Thoracic aorta (tissue), 2 donors: ENCODE measurements around the gene PDE7B. TPM values are rescaled to one million over a fixed set of nuclear protein-coding genes. Genes with fewer than 3 reads are reported as not detected.

Source experiments
- ATAC-seq: fragments of 150-250 bp; one replicate; pipeline ENCODE4 v1.8.0; 2017; ENCODE audit warnings: low read depth; ENCODE audit not compliant: insufficient number of reproducible peaks, low FRiP score
- DNase-seq: peaks from one replicate; pipeline ENCODE4 v3.0.0-alpha.2; 2020; ENCODE audit warnings: low spot score
- H3K27ac ChIP-seq, 2 donors: fragments of 200-600 bp; sonication (generic); 1 replicate in 1 of 2; 2 replicates in 1 of 2; pipeline ENCODE4 v1.5.1; 2016; ENCODE audit warnings: mild to moderate bottlenecking in 2 of 2, moderate library complexity in 2 of 2
- H3K27me3 ChIP-seq: fragments of 200-600 bp; sonication (generic); replicated peaks from 2 replicates; pipeline ENCODE4 v1.6.0; 2016; ENCODE audit warnings: mild to moderate bottlenecking; ENCODE audit not compliant: insufficient read depth
- H3K36me3 ChIP-seq: fragments of 200-600 bp; sonication (generic); one replicate; pipeline ENCODE4 v1.5.1; 2016
- H3K4me1 ChIP-seq, 2 donors: fragments of 200-600 bp; sonication (generic); 1 replicate in 1 of 2; 2 replicates in 1 of 2; pipeline versions ENCODE4 v1.5.1 to v1.6.0; 2016; ENCODE audit warnings: low read depth in 2 of 2, mild to moderate bottlenecking in 1 of 2; ENCODE audit not compliant: control insufficient read depth in 1 of 2
- H3K4me3 ChIP-seq: fragments of 200-600 bp; sonication (generic); 2 replicates; pipeline ENCODE4 v1.5.1; 2016; ENCODE audit warnings: mild to moderate bottlenecking
- H3K9me3 ChIP-seq: fragments of 200-600 bp; sonication (generic); 2 replicates; pipeline ENCODE4 v1.5.1; 2016
- total RNA-seq, 2 donors: library from RNA; depleted of rRNA; stranded (reverse); fragments of >200 nt; gene quantifications; one replicate each; pipeline versions ENCODE4 v1.1.0 to v1.2.3, GENCODE V29; 2016
- TF ChIP-seq, protein P1 (sequence below): fragments of 200-600 bp; sonication (generic); IDR thresholded peaks from one replicate; pipeline ENCODE4 v1.5.1; 2019; ENCODE audit warnings: antibody characterized with exemption

PDE7B gene
- total RNA-seq, 2 donors from 2014 or later, result 2.6 to 13.2 TPM

DNA sequence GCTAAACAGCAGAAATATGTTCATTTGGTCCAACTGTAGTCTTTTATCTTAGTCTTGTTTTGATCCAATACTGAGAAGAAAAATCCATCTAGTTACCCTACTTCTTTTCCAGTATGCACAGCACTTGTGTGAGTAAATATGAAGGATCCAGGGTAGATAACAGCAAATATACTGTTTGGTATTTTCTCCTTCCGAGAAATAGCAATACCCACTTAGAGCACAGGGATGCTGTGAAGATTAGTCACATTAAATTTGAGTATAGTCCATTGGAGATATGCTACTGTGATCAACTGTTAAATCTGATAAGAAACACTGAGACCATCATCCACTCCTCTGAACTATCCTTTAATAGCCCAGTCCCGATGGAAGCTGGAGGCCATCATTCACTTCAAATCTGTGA lies 145.2 kb downstream of the PDE7B start:
- TF ChIP-seq, protein P1, sequence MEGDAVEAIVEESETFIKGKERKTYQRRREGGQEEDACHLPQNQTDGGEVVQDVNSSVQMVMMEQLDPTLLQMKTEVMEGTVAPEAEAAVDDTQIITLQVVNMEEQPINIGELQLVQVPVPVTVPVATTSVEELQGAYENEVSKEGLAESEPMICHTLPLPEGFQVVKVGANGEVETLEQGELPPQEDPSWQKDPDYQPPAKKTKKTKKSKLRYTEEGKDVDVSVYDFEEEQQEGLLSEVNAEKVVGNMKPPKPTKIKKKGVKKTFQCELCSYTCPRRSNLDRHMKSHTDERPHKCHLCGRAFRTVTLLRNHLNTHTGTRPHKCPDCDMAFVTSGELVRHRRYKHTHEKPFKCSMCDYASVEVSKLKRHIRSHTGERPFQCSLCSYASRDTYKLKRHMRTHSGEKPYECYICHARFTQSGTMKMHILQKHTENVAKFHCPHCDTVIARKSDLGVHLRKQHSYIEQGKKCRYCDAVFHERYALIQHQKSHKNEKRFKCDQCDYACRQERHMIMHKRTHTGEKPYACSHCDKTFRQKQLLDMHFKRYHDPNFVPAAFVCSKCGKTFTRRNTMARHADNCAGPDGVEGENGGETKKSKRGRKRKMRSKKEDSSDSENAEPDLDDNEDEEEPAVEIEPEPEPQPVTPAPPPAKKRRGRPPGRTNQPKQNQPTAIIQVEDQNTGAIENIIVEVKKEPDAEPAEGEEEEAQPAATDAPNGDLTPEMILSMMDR, result no peak
- DNase-seq (no peak), ATAC-seq (no peak)
- no peak overlapping the region for H3K4me3 ChIP-seq
- H3K36me3 ChIP-seq, result no peaks in the 10 kb centered on the region
- H3K9me3 ChIP-seq, result no peaks in the 10 kb centered on the region
- H3K27ac ChIP-seq, result no peak overlapping the region
- H3K4me1 ChIP-seq, result no peaks in the 10 kb centered on the region
- no peaks in the 10 kb centered on the region for H3K27me3 ChIP-seq

DNA sequence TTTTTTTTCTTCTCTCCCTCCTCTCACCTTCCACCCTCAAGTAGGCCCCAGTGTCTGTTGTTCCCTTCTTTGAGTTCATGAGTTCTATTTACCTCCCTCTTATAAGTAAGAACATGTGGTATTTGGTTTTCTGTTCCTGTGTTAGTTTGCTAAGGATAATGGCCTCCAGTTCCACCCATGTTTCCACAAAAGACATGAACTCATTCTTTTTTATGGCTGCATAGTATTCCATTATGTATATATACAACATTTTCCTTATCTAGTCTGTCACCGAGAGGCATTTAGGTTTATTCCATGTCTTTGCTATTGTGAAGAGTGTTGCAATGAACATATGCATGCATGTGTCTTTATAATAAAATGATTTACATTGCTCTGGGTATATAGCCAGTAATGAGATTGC lies 147.9 kb downstream of the PDE7B start:
- Histone ChIP-seq H3K4me1 (no peaks in the 10 kb centered on the region), H3K36me3 (no peaks in the 10 kb centered on the region), H3K27ac (no peak overlapping the region), H3K27me3 (no peaks in the 10 kb centered on the region), H3K9me3 (no peaks in the 10 kb centered on the region), H3K4me3 (no peak overlapping the region)
- DNase-seq (no peak), ATAC-seq (no peak)
- TF ChIP-seq, protein P1, result no peak

DNA sequence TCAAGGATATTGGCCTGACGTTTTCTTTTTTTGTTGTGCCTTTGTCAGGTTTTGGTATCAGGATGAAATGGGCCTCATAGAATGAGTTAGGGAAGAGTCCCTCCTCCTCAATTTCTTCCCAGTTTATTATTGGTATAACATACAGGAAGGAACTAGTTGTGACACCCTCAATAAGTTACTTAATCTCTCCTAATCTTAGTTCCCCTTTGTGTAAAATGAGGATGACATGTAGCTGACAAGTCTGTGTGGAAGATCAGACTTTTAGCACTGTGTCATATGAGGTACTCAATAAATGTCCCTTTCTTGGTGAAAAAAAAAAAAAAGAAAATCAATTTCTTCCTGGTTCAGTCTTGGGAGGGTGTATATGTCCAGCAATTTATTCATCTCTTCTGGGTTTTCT lies 155.8 kb downstream of the PDE7B start:
- ATAC-seq (no peak), DNase-seq (no peak)
- no peak overlapping the region for H3K27ac ChIP-seq
- H3K4me1 ChIP-seq, result no peaks in the 10 kb centered on the region
- TF ChIP-seq, protein P1, result no peak
- H3K9me3 ChIP-seq, result no peaks in the 10 kb centered on the region
- H3K27me3 ChIP-seq, result no peaks in the 10 kb centered on the region
- no peaks in the 10 kb centered on the region for H3K36me3 ChIP-seq
- no peak overlapping the region for H3K4me3 ChIP-seq

DNA sequence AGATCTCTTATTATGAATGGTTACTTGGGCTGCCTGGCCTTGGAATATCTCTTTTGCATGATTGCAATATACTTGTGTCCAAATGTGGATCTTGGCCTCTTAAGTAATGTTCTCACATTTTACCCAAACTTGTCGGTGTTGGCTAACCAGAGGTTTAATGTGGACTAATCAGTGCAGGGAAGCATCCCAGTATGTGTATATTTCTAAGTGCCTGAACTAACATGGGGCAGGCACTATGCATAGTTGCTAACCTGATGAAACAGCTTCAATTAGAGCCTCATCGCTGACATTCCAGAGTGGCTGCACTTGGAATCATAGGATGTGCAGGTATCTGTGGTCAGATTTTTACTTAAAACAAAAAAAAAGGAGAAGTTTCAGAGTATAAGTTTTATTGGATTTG lies 160.0 kb downstream of the PDE7B start:
- Histone ChIP-seq H3K27me3 (no peaks in the 10 kb centered on the region), H3K27ac (no peak overlapping the region), H3K9me3 (no peaks in the 10 kb centered on the region), H3K36me3 (no peaks in the 10 kb centered on the region), H3K4me1 (no peaks in the 10 kb centered on the region), H3K4me3 (no peak overlapping the region)
- DNase-seq, result no peak
- ATAC-seq, result no peak
- TF ChIP-seq, protein P1, result no peak

DNA sequence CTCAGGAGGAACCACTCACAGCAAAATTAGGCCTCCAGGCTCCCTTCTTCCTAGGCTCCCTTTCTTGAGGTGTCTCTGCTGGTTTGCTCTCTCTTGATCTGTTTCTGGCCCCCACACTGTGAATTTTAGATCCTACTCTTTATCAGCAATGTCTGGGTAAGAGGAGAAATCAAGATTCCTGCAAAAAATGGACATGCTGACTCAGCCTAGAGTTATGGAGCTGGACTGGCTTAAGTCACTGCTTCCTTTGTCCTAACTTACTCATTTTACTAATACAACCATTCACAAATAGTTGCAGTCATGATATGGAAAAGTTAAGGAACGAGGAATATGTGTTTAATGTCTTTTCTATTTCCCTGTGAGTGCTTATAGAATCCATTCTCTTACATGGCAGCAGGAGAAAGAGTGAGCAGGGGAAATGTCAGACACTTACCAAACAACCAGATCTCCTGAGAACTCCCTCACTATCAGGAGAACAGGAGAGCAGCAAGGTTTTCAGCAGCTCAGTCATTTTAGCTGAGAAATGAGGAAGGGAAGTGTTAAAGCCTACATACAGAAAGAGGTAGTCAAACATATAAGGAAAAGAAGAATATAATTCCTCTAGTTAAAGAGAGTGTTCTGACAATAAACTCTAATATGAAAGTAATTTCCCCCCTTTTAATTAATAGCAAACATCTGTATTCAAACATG lies 160.8 kb downstream of the PDE7B start:
- TF ChIP-seq, protein P1, result no peak
- DNase-seq (no peak), ATAC-seq (no peak)
- Histone ChIP-seq H3K4me1 (no peaks in the 10 kb centered on the region), H3K27ac (no peak overlapping the region), H3K36me3 (no peaks in the 10 kb centered on the region), H3K27me3 (no peaks in the 10 kb centered on the region), H3K9me3 (no peaks in the 10 kb centered on the region), H3K4me3 (no peak overlapping the region)
